Neural cell (in vitro differentiated cells): ENCODE results near the gene OSCP1. TPM values are rescaled to one million over a fixed set of nuclear protein-coding genes. Genes with fewer than 3 reads are reported as not detected.

Experiments
- H2AFZ ChIP-seq: fragments of 200-600, 300-800 bp; sonication (generic), shearing (Covaris generic); 2 replicates; pipeline ENCODE4 v1.6.0; 2014; ENCODE audit warnings: low read depth, mild to moderate bottlenecking, antibody characterized with exemption, low read length, moderate library complexity
- H3F3A ChIP-seq: fragments of 200-600 bp; shearing (Covaris generic); 2 replicates; pipeline ENCODE4 v1.6.1; 2016; ENCODE audit warnings: mild to moderate bottlenecking, moderate library complexity, mixed read lengths, antibody characterized with exemption, low read length; ENCODE audit not compliant: insufficient read depth, poor library complexity, severe bottlenecking
- H3K27ac ChIP-seq: fragments of 200-600, 300-800 bp; sonication (generic), shearing (Covaris generic); 2 replicates; pipeline ENCODE4 v1.5.1; 2014; ENCODE audit warnings: mild to moderate bottlenecking, low read length, moderate library complexity
- H3K27me3 ChIP-seq: fragments of 300-800, 200-600 bp; sonication (generic), shearing (Covaris generic); 2 replicates; pipeline ENCODE4 v1.6.0; 2014; ENCODE audit warnings: mild to moderate bottlenecking, low read depth, low read length, moderate library complexity; ENCODE audit not compliant: insufficient read depth
- H3K36me3 ChIP-seq: fragments of 300-800, 200-600 bp; sonication (generic), shearing (Covaris generic); 2 replicates; pipeline ENCODE4 v1.5.1; 2014; ENCODE audit warnings: mild to moderate bottlenecking, antibody characterized with exemption, low read length, moderate library complexity; ENCODE audit not compliant: insufficient read depth
- H3K4me2 ChIP-seq: fragments of 300-800, 200-600 bp; sonication (generic), shearing (Covaris generic); 2 replicates; pipeline ENCODE4 v1.6.0; 2014; ENCODE audit warnings: mild to moderate bottlenecking, low read length
- H3K4me3 ChIP-seq: fragments of 300-800, 200-600 bp; sonication (generic), shearing (Covaris generic); 2 replicates; pipeline ENCODE4 v1.5.1; 2014; ENCODE audit warnings: mild to moderate bottlenecking, low read length, moderate library complexity
- H3K79me2 ChIP-seq: fragments of 200-600 bp; shearing (Covaris generic); replicated peaks from 2 replicates; pipeline ENCODE4 v1.6.0; 2014; ENCODE audit warnings: mild to moderate bottlenecking, low read length, moderate library complexity; ENCODE audit not compliant: insufficient read depth
- H3K9ac ChIP-seq: fragments of 300-800, 200-600 bp; sonication (generic), shearing (Covaris generic); 2 replicates; pipeline ENCODE4 v1.6.1; 2016; ENCODE audit warnings: mild to moderate bottlenecking, low read length, mixed read lengths
- H3K9me2 ChIP-seq: fragments of 200-600 bp; shearing (Covaris generic); 2 replicates; pipeline ENCODE4 v1.6.1; 2016; ENCODE audit warnings: mild to moderate bottlenecking, low read length, mixed read lengths; ENCODE audit not compliant: insufficient read depth
- H3K9me3 ChIP-seq: fragments of 200-600, 300-800 bp; sonication (generic), shearing (Covaris generic); 2 replicates; pipeline ENCODE4 v1.6.1; 2016; ENCODE audit warnings: mild to moderate bottlenecking, mixed run types, low read length, moderate library complexity, mixed read lengths
- H4K20me1 ChIP-seq: fragments of 200-600 bp; shearing (Covaris generic); 2 replicates; pipeline ENCODE4 v1.6.1; 2016; ENCODE audit warnings: mild to moderate bottlenecking, mixed run types; ENCODE audit not compliant: insufficient read depth
- EP300 ChIP-seq: fragments of 450-650 bp; conservative IDR thresholded peaks from 2 replicates; pipeline ENCODE4 v1.6.1; 2014; ENCODE audit warnings: antibody characterized with exemption, mild to moderate bottlenecking, moderate library complexity; ENCODE audit not compliant: poor library complexity, severe bottlenecking
- EZH2 ChIP-seq: fragments of 200-600, 300-800 bp; shearing (Covaris generic), sonication (generic); IDR thresholded peaks from 2 replicates; pipeline ENCODE4 v1.6.1; 2014; ENCODE audit warnings: antibody characterized with exemption, low read length, borderline replicate concordance, mild to moderate bottlenecking; ENCODE audit not compliant: insufficient read depth, poor library complexity, severe bottlenecking
- MXI1 ChIP-seq: fragments of 450-650 bp; conservative IDR thresholded peaks from 2 replicates; pipeline ENCODE4 v1.6.1; 2014; ENCODE audit warnings: antibody characterized with exemption, mild to moderate bottlenecking; ENCODE audit not compliant: poor library complexity, severe bottlenecking
- POLR2AphosphoS5 ChIP-seq: IDR thresholded peaks from 2 replicates; pipeline ENCODE4 v1.6.1; 2012
- RAD21 ChIP-seq: fragments of 450-650 bp; conservative IDR thresholded peaks from 2 replicates; pipeline ENCODE4 v1.6.1; 2014; ENCODE audit warnings: antibody characterized with exemption, mild to moderate bottlenecking, moderate library complexity
- SMC3 ChIP-seq: fragments of 450-650 bp; conservative IDR thresholded peaks from 2 replicates; pipeline ENCODE4 v1.6.1; 2014; ENCODE audit warnings: antibody characterized with exemption, mild to moderate bottlenecking, moderate library complexity; ENCODE audit not compliant: poor library complexity
- TAF1 ChIP-seq: IDR thresholded peaks from 2 replicates; pipeline ENCODE4 v1.6.1; 2012; ENCODE audit warnings: low read depth
- polyA plus RNA-seq: library from polyadenylated mRNA; depleted of rRNA; stranded (reverse); fragments of >200 nt; gene quantifications from 2 replicates; pipeline ENCODE4 v1.2.3, GENCODE V29; 2014
- TF ChIP-seq, protein P1 (sequence below): fragments of 450-650 bp; IDR thresholded peaks from 2 replicates; pipeline ENCODE4 v1.5.1; 2014; ENCODE audit warnings: antibody characterized with exemption, mild to moderate bottlenecking, moderate library complexity; ENCODE audit not compliant: poor library complexity, severe bottlenecking
- TF ChIP-seq, protein P2 (sequence below): IDR thresholded peaks from 2 replicates; pipeline ENCODE4 v1.6.1; 2012; ENCODE audit warnings: borderline replicate concordance

The OSCP1 gene
- polyA plus RNA-seq, 1 donor from 2014 or later: 20.7 TPM

DNA sequence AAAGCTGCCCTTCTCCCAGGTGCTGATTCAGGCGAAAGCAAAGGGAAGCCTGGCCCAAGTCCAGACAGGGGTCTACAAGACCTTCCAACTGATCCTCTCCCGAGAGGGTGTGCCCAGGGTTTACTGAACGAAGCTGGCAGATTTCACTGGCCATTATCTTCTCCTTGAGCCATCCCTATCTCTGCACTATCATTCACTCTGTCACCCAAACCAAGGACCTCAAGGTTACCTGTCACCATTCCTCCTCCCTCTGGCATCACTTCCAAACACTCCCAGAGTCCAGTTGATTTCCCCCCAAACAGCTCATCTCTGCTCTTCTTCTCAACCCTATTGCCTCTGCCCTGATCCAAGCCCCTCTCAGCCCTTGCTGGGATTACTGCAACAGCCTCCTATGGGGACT is 69.5 kb downstream of the OSCP1 start:
- no peaks in the 10 kb centered on the region for H3K9me3 ChIP-seq
- no peak overlapping the region for H2AFZ ChIP-seq
- no peak overlapping the region for H3K27ac ChIP-seq
- H3F3A ChIP-seq: no peaks in the 10 kb centered on the region
- no peak overlapping the region for H3K9ac ChIP-seq
- H3K27me3 ChIP-seq: no peaks in the 10 kb centered on the region
- peaks cover 30% of the 10 kb centered on the region for H3K79me2 ChIP-seq
- peaks cover 2% of the 10 kb centered on the region for H4K20me1 ChIP-seq
- no peak overlapping the region for H3K4me3 ChIP-seq
- H3K9me2 ChIP-seq: no peaks in the 10 kb centered on the region
- no peak overlapping the region for H3K4me2 ChIP-seq
- H3K36me3 ChIP-seq: no peaks in the 10 kb centered on the region
- TF ChIP-seq POLR2AphosphoS5: no peak
- TF ChIP-seq EZH2: no peak
- TF ChIP-seq, protein P1, sequence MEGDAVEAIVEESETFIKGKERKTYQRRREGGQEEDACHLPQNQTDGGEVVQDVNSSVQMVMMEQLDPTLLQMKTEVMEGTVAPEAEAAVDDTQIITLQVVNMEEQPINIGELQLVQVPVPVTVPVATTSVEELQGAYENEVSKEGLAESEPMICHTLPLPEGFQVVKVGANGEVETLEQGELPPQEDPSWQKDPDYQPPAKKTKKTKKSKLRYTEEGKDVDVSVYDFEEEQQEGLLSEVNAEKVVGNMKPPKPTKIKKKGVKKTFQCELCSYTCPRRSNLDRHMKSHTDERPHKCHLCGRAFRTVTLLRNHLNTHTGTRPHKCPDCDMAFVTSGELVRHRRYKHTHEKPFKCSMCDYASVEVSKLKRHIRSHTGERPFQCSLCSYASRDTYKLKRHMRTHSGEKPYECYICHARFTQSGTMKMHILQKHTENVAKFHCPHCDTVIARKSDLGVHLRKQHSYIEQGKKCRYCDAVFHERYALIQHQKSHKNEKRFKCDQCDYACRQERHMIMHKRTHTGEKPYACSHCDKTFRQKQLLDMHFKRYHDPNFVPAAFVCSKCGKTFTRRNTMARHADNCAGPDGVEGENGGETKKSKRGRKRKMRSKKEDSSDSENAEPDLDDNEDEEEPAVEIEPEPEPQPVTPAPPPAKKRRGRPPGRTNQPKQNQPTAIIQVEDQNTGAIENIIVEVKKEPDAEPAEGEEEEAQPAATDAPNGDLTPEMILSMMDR: no peak
- TF ChIP-seq, protein P2, sequence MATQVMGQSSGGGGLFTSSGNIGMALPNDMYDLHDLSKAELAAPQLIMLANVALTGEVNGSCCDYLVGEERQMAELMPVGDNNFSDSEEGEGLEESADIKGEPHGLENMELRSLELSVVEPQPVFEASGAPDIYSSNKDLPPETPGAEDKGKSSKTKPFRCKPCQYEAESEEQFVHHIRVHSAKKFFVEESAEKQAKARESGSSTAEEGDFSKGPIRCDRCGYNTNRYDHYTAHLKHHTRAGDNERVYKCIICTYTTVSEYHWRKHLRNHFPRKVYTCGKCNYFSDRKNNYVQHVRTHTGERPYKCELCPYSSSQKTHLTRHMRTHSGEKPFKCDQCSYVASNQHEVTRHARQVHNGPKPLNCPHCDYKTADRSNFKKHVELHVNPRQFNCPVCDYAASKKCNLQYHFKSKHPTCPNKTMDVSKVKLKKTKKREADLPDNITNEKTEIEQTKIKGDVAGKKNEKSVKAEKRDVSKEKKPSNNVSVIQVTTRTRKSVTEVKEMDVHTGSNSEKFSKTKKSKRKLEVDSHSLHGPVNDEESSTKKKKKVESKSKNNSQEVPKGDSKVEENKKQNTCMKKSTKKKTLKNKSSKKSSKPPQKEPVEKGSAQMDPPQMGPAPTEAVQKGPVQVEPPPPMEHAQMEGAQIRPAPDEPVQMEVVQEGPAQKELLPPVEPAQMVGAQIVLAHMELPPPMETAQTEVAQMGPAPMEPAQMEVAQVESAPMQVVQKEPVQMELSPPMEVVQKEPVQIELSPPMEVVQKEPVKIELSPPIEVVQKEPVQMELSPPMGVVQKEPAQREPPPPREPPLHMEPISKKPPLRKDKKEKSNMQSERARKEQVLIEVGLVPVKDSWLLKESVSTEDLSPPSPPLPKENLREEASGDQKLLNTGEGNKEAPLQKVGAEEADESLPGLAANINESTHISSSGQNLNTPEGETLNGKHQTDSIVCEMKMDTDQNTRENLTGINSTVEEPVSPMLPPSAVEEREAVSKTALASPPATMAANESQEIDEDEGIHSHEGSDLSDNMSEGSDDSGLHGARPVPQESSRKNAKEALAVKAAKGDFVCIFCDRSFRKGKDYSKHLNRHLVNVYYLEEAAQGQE: no peak
- TF ChIP-seq SMC3: no peak
- no peak for TF ChIP-seq TAF1
- TF ChIP-seq MXI1: no peak
- no peak for TF ChIP-seq RAD21
- TF ChIP-seq EP300: no peak

DNA sequence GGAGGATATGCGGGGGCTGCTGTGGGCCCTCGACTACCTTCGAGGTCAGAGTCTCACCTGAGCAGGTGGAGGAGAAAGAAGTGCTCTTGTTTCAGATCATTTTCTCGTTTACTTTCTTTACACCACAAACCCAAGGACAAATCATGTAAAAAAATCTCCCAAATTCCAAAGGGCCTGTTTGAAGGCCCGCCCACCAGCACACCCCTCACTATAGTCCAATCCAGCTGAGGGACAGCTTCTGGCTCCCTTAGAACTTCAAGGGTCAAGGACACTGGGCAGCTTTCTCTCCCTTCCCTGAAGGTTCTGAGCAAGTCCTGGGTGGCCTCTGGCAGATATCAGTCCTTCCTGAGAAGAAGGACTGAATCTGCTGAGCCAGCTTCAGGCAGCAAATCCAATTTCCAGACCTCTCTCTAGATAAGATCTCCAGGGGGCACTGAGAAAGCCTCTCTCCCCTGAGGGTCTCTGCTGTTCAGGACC is 70.1 kb downstream of the OSCP1 start:
- peaks cover 2% of the 10 kb centered on the region for H4K20me1 ChIP-seq
- no peaks in the 10 kb centered on the region for H3K27me3 ChIP-seq
- TF ChIP-seq, protein P1: no peak
- TF ChIP-seq POLR2AphosphoS5 (no peak), RAD21 (no peak), SMC3 (no peak), TAF1 (no peak), EP300 (no peak)
- H3F3A ChIP-seq: no peaks in the 10 kb centered on the region
- H3K9me3 ChIP-seq: no peaks in the 10 kb centered on the region
- H3K4me3 ChIP-seq: no peak overlapping the region
- no peak overlapping the region for H2AFZ ChIP-seq
- H3K27ac ChIP-seq: no peak overlapping the region
- no peaks in the 10 kb centered on the region for H3K36me3 ChIP-seq
- H3K9me2 ChIP-seq: no peaks in the 10 kb centered on the region
- peaks cover 30% of the 10 kb centered on the region for H3K79me2 ChIP-seq
- H3K4me2 ChIP-seq: no peak overlapping the region
- no peak overlapping the region for H3K9ac ChIP-seq
